HG03103 (cell line): ENCODE results near the gene SHH.

Experiments
- ATAC-seq: cut with Tn5 transposase; IDR thresholded peaks from one replicate; pipeline ENCODE4 v1.9.1; 2021; ENCODE audit warnings: low read depth; ENCODE audit not compliant: unreplicated experiment

Gene SHH

DNA sequence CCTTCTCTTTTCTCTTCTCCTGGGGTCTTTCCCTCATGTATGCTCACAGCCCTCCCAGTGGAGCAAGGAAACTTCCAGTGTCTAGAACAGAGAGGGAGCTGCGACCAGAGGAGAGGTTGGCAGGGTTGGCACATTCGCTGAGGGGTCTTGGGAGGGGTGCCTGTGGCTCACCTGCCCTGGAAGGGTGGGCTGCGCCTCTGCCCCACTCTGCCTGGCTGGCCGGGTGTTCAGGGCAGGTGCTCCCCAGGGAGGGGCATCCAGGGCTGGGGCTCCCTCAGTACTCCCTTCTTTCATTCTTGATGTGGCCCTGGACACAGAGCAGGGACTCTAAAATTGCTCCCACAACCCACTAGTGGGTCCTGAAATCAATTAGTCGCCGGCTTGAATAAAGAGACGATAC, 16.9 kb downstream of the SHH start:
- no peak for ATAC-seq

GRCh38 chr7:155794196-155794595, 18.1 kb downstream of the SHH start:
- no peak for ATAC-seq

GRCh38 chr7:155793720-155794119, 18.5 kb downstream of the SHH start:
- no peak for ATAC-seq

DNA sequence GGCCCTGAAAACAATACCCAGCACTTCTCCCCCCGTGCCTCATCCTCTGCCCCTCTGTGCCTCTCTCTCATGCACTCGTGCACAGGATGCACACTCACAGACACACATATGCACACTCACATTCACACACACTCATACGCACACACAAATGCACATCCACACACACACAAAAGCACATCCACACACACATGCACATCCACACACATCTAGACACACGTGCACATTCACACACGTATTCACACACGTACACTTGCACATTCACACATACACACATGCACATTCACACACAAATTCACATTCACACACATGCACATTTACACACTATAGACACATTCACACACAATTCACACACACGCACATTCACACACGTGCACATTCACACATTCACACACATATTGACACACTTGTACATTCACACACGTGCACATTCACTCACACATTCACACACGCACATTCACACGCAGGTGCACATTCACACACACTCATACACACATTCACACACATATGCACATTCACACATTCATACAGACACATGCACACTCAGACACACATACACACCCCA, 19.2 kb downstream of the SHH start:
- no peak for ATAC-seq

DNA sequence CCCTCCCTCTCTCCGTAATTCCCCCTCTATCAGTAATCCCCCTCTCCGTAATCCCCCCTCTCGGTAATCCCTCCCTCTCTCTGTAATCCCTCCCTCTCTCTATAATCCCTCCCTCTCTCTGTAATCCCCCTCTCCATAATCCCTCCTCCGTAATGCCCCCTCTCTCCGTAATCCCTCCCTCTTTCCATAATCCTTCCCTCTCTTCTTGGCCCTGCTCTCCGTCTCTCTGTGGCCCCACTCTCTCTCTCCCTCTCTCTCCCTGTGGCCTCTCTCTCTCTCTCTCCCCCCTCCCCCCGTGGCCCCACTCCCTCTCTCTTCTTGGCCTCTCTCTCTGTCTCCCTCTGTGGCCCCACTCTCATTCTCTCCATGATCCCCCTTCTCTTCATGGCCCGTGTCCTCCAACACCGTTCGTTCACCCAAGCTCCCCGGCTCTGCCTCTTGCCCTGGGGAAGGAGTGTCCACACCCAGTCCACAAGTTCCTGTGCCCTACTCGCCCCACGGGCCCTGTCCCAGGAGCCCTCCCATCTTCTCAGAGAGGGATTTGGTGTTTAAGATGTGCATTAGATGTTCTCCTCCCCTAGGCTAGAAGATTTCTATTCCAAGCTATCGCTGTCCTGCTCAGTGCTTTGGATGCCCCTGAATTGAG, 19.8 kb downstream of the SHH start:
- ATAC-seq: no peak

DNA sequence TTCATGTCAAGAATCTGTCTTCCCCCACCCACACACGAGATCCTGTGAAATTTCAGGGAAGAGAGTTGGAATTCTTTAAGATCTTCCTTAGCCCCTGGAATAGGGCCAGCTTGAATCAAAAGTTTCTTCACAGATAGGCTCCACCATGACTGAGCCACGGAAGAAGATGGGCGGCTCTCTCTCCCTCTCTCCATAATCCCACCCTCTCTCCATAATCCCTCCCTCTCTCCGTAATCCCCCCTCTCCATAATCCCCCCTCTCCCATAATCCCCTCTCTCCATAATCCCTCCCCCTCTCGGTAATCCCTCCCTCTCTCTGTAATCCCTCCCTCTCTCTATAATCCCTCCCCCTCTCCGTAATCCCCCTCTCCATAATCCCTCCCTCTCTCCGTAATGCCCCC, 20.4 kb downstream of the SHH start:
- no peak for ATAC-seq

DNA sequence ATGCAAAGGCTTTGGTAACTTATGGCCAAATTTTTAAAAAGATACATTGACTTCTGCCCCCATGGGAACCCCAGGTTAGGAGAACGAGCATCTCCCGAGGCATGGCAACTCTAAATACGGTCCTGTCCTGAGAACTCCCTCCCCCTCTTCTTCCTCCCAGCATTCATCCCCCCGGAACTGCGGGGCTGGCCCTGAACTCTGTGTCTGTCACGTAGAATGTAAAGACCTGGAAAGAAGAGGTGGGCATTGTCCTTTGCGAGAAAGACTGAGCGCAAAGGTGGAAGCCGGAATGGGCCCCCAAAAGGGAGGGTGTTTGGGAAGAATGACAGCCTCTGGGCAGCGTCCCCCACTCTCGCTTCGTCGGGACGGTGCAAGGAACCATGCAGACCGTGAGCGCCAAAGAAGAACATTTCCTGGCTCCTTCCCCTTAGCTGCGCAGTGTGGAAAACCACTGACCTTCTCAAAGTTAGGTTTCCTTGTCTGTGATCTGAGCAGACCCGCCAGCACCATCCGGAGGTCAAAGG, 21.0 kb downstream of the SHH start:
- no peak for ATAC-seq

GRCh38 chr7:155790666-155791065, 21.6 kb downstream of the SHH start:
- no peak for ATAC-seq

DNA sequence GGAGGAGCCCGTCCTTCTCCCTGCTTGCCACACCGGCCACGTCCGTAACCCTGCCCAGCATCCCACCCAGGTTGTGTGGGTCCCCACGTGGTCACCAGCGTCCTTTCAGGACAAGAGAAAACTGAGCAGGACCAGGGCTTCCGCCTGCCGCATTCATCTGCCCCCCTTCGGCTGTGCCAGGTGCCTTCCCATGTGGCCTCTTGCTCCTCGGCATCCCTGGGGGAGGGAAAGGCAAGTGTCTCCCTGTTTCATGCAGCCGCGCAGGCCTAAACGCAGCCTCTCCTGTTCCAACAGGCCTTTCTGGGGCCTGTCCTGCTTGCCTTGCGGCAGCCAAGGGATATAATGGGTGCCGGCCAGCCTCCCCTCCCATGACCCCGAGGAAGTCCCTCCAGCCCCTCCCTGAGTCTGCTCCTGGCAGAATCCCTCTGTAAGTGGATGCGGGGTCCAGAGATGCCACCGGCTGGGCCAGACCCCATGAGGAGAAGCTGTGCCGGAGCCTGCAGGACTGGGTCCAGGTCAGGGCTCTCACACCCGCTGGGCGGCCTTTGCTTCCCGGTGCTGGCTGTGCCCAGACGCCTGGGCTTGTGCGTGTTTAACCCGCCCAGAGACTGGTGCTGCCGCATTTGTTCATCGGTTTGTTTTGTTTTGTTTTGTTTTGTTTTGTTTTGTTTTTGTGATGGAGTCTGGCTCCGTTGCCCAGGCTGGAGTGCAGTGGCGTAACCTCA, 23.1 kb downstream of the SHH start:
- ATAC-seq: no peak

- no peak for ATAC-seq
Observed at GRCh38 chr7:155788616-155789000, 23.7 kb downstream of the SHH start.

DNA sequence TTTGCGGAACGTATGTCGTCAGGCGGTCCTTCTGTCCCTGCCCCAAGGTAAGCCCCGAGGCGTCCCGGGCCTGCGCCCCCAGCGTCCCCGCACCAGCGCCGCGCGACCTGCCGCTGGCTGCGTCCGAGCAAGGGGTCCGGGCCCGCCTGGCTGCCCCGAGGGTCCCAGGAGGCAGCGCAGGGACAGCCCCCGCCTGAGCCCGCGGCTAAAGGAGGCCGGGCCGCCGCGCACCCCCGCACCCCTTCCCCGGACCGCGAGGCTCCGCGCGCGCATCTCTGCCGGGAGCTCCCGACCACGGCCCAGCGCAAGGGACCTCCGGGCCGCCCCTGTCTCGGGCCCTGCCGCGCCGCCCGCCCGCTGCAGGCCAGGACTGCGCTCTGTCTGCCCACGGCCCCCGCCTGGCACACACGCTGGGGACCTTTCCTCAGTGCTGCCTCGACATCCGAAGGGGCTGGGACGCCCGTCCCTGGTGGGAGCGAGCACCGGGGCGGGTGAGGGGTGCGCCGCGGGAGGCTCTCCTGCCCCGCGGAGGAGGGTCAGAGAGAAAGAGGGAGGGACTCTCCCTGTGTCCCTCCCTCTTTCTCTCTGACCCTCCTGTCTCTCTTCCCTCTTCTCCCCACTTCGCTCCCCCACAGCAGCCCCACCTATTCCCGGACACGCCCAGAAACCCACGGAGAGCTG, 25.0 kb downstream of the SHH start:
- no peak for ATAC-seq

GRCh38 chr7:155786491-155786890, 25.8 kb downstream of the SHH start:
- ATAC-seq: no peak

DNA sequence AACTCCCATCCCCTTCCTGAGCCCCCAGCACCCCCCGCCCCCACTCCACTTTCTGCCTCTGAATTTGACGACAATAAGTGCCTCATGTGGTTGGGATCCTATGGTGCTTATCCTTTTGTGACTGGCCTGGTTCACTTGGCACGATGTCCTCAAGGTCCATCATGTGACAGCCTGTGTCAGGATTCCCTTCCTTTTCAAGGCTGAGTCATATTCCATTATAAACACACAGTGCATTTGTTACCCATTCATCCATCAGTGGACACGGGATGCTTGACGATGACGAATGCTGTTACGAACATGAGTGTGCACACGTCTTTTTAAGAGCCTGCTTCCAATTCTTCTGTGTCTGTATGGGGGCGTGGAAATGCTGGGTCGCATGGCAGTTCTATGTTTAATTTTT, 26.7 kb downstream of the SHH start:
- ATAC-seq: no peak

DNA sequence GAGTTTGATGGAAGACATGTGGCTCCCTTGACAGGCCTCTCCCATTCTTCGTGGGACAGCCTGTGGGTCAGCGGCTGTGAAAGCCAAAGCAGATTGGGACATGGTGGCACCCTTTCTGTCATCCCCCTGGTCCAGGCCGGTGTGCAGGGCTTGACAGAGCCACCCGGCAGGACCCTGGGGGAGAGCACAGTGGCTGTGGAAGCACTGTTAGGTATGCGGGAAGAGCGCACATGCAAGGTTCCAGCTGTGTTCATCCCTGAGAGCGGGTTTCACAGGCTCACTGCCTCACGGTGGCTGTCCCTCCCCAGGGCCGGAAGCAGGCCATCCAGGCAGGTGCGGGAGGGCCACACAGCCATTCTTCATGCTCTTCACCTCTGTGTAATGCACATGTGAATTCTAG, 29.8 kb downstream of the SHH start:
- ATAC-seq: no peak

DNA sequence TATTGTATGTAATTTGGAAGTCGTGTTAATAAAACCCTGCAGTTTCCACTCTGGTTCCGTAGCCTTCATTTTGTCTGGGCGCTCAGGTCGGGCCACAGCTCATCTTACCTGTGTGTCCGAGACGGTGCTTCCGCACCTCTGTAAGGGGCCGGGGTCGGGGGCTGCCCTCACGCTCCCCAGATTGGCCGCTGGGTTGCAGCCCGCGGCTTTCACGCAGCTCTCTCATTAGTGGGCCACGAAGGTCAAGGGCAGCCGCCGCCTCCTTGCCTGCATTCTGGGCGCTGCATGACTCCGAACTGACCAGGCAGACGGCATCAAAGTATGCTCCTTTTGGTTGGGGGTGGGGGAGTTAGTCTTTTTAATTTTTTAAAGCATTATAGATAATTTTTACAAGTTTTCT, 30.8 kb downstream of the SHH start:
- ATAC-seq: no peak

GRCh38 chr7:155780884-155781283, 31.4 kb downstream of the SHH start:
- ATAC-seq: no peak

- no peak for ATAC-seq
Observed at GRCh38 chr7:155778349-155778748, 33.9 kb downstream of the SHH start.

- ATAC-seq: no peak
Observed at GRCh38 chr7:155776606-155777005, 35.7 kb downstream of the SHH start.

- ATAC-seq: no peak
Observed at GRCh38 chr7:155775691-155776090, 36.6 kb downstream of the SHH start.

- no peak for ATAC-seq
Observed at GRCh38 chr7:155774947-155775346, 37.3 kb downstream of the SHH start.

- ATAC-seq: no peak
Observed at GRCh38 chr7:155773531-155773930, 38.7 kb downstream of the SHH start.
